MM.1S (cell line): ENCODE data around the gene IL1RAPL1.
A peak's percentile ranks its signal among the peaks of the same experiment; 100 is the strongest.

Source experiments
- DNase-seq: peaks from one replicate; pipeline ENCODE4 v3.0.0-alpha.2; 2015
- H2AFZ ChIP-seq: fragments of 300-600 bp; sonication (generic); 2 replicates; pipeline ENCODE4 v1.6.0; 2016; ENCODE audit warnings: antibody characterized with exemption, low read length
- H3F3A ChIP-seq: fragments of 300-600 bp; sonication (generic); 2 replicates; pipeline ENCODE4 v1.6.1; 2016; ENCODE audit warnings: mild to moderate bottlenecking, antibody characterized with exemption, low read length, moderate library complexity, mixed read lengths; ENCODE audit not compliant: insufficient read depth
- H3K27ac ChIP-seq: fragments of 300-600 bp; sonication (generic); 2 replicates; pipeline ENCODE4 v1.5.1; 2016; ENCODE audit warnings: mild to moderate bottlenecking, low read length
- H3K27me3 ChIP-seq: fragments of 300-600 bp; sonication (generic); replicated peaks from 2 replicates; pipeline ENCODE4 v1.6.0; 2016; ENCODE audit warnings: low read length; ENCODE audit not compliant: insufficient read depth
- H3K36me3 ChIP-seq: fragments of 300-600 bp; sonication (generic); replicated peaks from 2 replicates; pipeline ENCODE4 v1.6.1; 2016; ENCODE audit warnings: mild to moderate bottlenecking, low read length, mixed read lengths; ENCODE audit not compliant: insufficient read depth
- H3K4me1 ChIP-seq: fragments of 300-600 bp; sonication (generic); 2 replicates; pipeline ENCODE4 v1.6.1; 2016; ENCODE audit warnings: low read length, mixed read lengths
- H3K4me2 ChIP-seq: fragments of 300-600 bp; sonication (generic); 2 replicates; pipeline ENCODE4 v1.6.0; 2016; ENCODE audit warnings: low read depth, low read length
- H3K4me3 ChIP-seq: fragments of 300-600 bp; sonication (generic); 2 replicates; pipeline ENCODE4 v1.5.1; 2016; ENCODE audit warnings: low read length, mixed read lengths
- H3K79me2 ChIP-seq: fragments of 300-600 bp; sonication (generic); 2 replicates; pipeline ENCODE4 v1.6.1; 2016; ENCODE audit warnings: mixed run types, low read length, mixed read lengths
- H3K9ac ChIP-seq: fragments of 300-600 bp; sonication (generic); 2 replicates; pipeline ENCODE4 v1.6.1; 2016; ENCODE audit warnings: low read length, mixed read lengths
- H3K9me2 ChIP-seq: fragments of 300-600 bp; sonication (generic); replicated peaks from 2 replicates; pipeline ENCODE4 v1.6.1; 2016; ENCODE audit warnings: mild to moderate bottlenecking, low read length, mixed read lengths; ENCODE audit not compliant: insufficient read depth
- H3K9me3 ChIP-seq: fragments of 300-600 bp; sonication (generic); replicated peaks from 2 replicates; pipeline ENCODE4 v1.6.1; 2016; ENCODE audit warnings: mild to moderate bottlenecking, low read length, mixed read lengths; ENCODE audit not compliant: insufficient read depth
- H4K20me1 ChIP-seq: fragments of 300-600 bp; sonication (generic); 2 replicates; pipeline ENCODE4 v1.6.1; 2016; ENCODE audit warnings: mild to moderate bottlenecking, low read length, moderate library complexity, mixed read lengths; ENCODE audit not compliant: insufficient read depth
- EZH2 ChIP-seq: fragments of 300-600 bp; sonication (generic); optimal IDR thresholded peaks from 2 replicates; pipeline ENCODE3; 2017; ENCODE audit warnings: low read depth, mild to moderate bottlenecking, antibody characterized with exemption, low read length, mixed read lengths
- EZH2phosphoT487 ChIP-seq: fragments of 300-600 bp; sonication (generic); IDR thresholded peaks from 2 replicates; pipeline ENCODE4 v1.6.1; 2018; ENCODE audit warnings: antibody characterized with exemption, low read length
- TF ChIP-seq, protein P1 (sequence below): fragments of 300-600 bp; sonication (generic); IDR thresholded peaks from 2 replicates; pipeline ENCODE4 v1.5.1; 2016; ENCODE audit warnings: antibody characterized with exemption, low read length, mixed read lengths

The IL1RAPL1 gene

GRCh38 chrX:29478336-29479069 lies 891.3 kb downstream of the IL1RAPL1 start:
- peak overlapping the region; percentile 55; the same call in 1 of the 2 replicates for H3K27ac ChIP-seq
- H3K9me3 ChIP-seq, result no peaks in the 10 kb centered on the region
- peak overlapping the region; percentile 48; the same call in 1 of the 2 replicates for H3K9ac ChIP-seq
- no peaks in the 10 kb centered on the region for H3K4me1 ChIP-seq
- no peaks in the 10 kb centered on the region for H3K9me2 ChIP-seq
- H3K36me3 ChIP-seq, result no peaks in the 10 kb centered on the region
- no peaks in the 10 kb centered on the region for H3K27me3 ChIP-seq
- peak overlapping the region; percentile 69 for H3K4me2 ChIP-seq
- peak overlapping the region; percentile 53 for H3K4me3 ChIP-seq
- peak overlapping the region; percentile 47 for H2AFZ ChIP-seq
- TF ChIP-seq, protein P1, sequence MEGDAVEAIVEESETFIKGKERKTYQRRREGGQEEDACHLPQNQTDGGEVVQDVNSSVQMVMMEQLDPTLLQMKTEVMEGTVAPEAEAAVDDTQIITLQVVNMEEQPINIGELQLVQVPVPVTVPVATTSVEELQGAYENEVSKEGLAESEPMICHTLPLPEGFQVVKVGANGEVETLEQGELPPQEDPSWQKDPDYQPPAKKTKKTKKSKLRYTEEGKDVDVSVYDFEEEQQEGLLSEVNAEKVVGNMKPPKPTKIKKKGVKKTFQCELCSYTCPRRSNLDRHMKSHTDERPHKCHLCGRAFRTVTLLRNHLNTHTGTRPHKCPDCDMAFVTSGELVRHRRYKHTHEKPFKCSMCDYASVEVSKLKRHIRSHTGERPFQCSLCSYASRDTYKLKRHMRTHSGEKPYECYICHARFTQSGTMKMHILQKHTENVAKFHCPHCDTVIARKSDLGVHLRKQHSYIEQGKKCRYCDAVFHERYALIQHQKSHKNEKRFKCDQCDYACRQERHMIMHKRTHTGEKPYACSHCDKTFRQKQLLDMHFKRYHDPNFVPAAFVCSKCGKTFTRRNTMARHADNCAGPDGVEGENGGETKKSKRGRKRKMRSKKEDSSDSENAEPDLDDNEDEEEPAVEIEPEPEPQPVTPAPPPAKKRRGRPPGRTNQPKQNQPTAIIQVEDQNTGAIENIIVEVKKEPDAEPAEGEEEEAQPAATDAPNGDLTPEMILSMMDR, result peak; percentile 56
- no peak for TF ChIP-seq EZH2
- TF ChIP-seq EZH2phosphoT487, result no peak
- H4K20me1 ChIP-seq, result no peaks in the 10 kb centered on the region
- peak; percentile 61 for DNase-seq
- H3K79me2 ChIP-seq, result no peaks in the 10 kb centered on the region
- H3F3A ChIP-seq, result peaks cover 6% of the 10 kb centered on the region

DNA sequence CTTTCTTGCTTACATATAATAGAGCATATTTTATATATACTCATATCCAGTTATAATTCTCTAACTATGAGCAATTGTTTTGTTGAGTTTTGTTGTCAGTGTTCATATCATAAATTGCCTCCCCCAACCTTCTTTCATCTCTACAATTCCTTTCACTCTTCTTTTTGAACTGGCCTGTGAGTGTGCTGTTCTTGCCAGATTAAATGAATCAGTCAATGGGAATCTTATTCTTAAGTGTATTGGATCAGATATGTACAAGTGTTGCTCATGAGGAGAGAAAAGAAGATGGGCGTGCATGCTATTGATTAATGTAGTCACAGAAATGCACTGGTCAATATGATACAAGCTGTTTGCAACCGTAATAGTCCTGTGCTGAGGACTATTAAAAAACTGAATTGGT lies 900.0 kb downstream of the IL1RAPL1 start:
- TF ChIP-seq EZH2phosphoT487 (no peak), EZH2 (no peak)
- TF ChIP-seq, protein P1, result no peak
- H3K4me1 ChIP-seq, result peaks cover 21% of the 10 kb centered on the region
- H3K9me3 ChIP-seq, result no peaks in the 10 kb centered on the region
- no peak overlapping the region for H3K9ac ChIP-seq
- H3K27me3 ChIP-seq, result no peaks in the 10 kb centered on the region
- no peak overlapping the region for H2AFZ ChIP-seq
- DNase-seq, result no peak
- no peak overlapping the region for H3K27ac ChIP-seq
- no peaks in the 10 kb centered on the region for H3K79me2 ChIP-seq
- no peak overlapping the region for H3K4me3 ChIP-seq
- no peak overlapping the region for H3K4me2 ChIP-seq
- no peaks in the 10 kb centered on the region for H3K36me3 ChIP-seq
- no peaks in the 10 kb centered on the region for H4K20me1 ChIP-seq
- H3F3A ChIP-seq, result 0 out of 2 replicates have a peak, but pooled peaks cover 6% of the 10 kb centered on the region
- no peaks in the 10 kb centered on the region for H3K9me2 ChIP-seq

DNA sequence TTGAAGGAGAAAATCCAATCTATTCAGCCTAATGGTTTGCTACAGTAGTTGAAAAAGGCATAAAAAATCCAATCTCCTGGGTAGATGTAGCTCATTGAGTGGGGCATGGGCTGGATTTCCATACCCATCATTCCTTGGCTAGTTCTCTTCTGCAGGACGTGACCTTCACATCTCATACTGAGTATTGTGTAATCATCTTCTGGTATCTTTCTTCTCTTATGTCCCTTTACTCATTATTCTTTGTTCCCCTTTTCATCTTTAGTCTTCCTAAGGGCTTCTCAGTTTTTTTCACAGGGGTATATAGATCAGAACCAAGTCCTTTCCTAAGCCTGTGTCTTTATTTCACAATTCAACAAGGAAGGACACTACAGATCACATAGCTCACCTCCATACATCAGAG lies 900.5 kb downstream of the IL1RAPL1 start:
- DNase-seq, result no peak
- H3K9me2 ChIP-seq, result no peaks in the 10 kb centered on the region
- no peak overlapping the region for H3K4me2 ChIP-seq
- 0 out of 2 replicates have a peak, but pooled peaks cover 6% of the 10 kb centered on the region for H3F3A ChIP-seq
- H2AFZ ChIP-seq, result no peak overlapping the region
- TF ChIP-seq EZH2 (no peak), EZH2phosphoT487 (no peak)
- TF ChIP-seq, protein P1, result no peak
- H3K36me3 ChIP-seq, result no peaks in the 10 kb centered on the region
- no peaks in the 10 kb centered on the region for H4K20me1 ChIP-seq
- peaks cover 21% of the 10 kb centered on the region for H3K4me1 ChIP-seq
- no peak overlapping the region for H3K4me3 ChIP-seq
- H3K79me2 ChIP-seq, result no peaks in the 10 kb centered on the region
- no peak overlapping the region for H3K9ac ChIP-seq
- no peak overlapping the region for H3K27ac ChIP-seq
- no peaks in the 10 kb centered on the region for H3K9me3 ChIP-seq
- H3K27me3 ChIP-seq, result no peaks in the 10 kb centered on the region
